GM06990 (cell line): ENCODE data around the gene VWCE.

Source experiments
- DNase-seq: peaks from one replicate; pipeline ENCODE4 v3.0.0-alpha.2; 2011; ENCODE audit not compliant: insufficient read length; ENCODE audit errors: extremely low read depth
- H3K27me3 ChIP-seq: replicated peaks from 2 replicates; pipeline ENCODE4 v1.6.0; 2011; ENCODE audit warnings: low read length; ENCODE audit not compliant: control insufficient read depth, insufficient read depth
- H3K36me3 ChIP-seq: 2 replicates; pipeline ENCODE4 v1.5.1; 2011; ENCODE audit warnings: low read length; ENCODE audit not compliant: control insufficient read depth, insufficient read depth
- H3K4me3 ChIP-seq: replicated peaks from 2 replicates; pipeline ENCODE4 v1.5.1; 2011; ENCODE audit warnings: low read depth, mild to moderate bottlenecking, control low read depth, low read length
- TF ChIP-seq, protein P1 (sequence below): IDR thresholded peaks from 2 replicates; pipeline ENCODE4 v1.5.1; 2011; ENCODE audit warnings: low read length, control low read depth, mild to moderate bottlenecking, inconsistent platforms; ENCODE audit not compliant: insufficient read depth, poor library complexity, severe bottlenecking

The VWCE gene

DNA sequence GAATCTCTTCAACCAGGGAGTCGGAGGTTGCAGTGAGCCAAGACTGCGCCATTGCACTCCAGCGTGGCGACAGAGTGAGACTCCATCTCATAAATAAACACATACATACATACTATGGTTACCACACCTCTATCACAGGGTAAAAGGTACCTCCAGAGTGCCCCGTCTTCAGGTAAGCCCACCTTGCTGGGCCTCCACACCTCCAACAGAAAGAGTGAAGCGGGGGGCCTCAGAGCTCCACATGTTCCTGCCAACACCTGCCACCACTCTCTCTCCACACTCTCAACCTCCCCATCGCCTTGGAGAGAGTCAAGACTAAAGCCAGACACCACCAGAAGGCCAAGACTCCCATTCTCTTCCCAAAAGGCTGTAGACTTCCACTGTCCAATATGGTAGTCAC is 10.3 kb upstream of the VWCE start:
- no peaks in the 10 kb centered on the region for H3K27me3 ChIP-seq
- H3K4me3 ChIP-seq = no peak overlapping the region
- no peak for DNase-seq
- TF ChIP-seq, protein P1, sequence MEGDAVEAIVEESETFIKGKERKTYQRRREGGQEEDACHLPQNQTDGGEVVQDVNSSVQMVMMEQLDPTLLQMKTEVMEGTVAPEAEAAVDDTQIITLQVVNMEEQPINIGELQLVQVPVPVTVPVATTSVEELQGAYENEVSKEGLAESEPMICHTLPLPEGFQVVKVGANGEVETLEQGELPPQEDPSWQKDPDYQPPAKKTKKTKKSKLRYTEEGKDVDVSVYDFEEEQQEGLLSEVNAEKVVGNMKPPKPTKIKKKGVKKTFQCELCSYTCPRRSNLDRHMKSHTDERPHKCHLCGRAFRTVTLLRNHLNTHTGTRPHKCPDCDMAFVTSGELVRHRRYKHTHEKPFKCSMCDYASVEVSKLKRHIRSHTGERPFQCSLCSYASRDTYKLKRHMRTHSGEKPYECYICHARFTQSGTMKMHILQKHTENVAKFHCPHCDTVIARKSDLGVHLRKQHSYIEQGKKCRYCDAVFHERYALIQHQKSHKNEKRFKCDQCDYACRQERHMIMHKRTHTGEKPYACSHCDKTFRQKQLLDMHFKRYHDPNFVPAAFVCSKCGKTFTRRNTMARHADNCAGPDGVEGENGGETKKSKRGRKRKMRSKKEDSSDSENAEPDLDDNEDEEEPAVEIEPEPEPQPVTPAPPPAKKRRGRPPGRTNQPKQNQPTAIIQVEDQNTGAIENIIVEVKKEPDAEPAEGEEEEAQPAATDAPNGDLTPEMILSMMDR = no peak
- peaks cover 43% of the 10 kb centered on the region for H3K36me3 ChIP-seq

DNA sequence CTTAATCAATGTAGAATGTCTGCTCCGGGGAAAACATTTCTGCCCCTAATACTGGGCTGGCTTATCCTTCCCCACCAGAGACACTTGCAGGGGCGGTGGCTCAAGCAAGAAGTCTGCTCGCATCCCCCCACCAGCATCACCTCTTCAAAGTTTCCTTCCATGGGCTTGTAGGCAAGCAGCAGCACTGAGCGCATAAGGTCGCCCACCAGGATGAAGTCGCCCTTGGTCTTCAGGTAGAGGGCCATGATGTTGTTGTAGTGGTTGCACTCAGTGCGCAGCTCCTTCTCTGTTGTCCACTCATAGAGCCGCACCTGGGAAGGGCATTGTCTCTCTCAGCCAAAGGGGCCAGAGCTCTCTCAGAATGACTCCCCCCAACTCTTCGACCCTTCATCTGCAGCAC is 8.6 kb upstream of the VWCE start:
- TF ChIP-seq, protein P1 = no peak
- Histone ChIP-seq H3K27me3 (no peaks in the 10 kb centered on the region), H3K4me3 (no peak overlapping the region), H3K36me3 (peaks cover 35% of the 10 kb centered on the region)
- DNase-seq = no peak

DNA sequence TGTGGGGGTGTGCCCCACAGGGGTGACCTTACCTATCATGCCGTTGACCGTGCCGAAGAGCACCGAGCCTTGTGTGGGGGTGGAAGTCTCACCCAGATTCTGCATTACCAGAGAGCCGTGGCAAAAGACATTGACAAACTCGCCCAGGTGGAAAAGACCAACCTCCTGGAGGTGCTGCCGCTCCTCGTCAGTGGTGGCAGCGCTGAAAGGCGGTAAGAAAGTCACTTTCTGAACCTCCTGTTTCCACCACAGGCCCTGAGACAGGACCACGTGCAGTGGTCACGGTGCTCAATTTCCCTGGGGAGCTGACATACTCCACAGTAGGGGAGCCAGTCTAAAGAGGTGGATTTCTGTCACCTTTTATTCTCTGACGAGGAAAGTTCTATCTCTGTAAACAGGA is 7.4 kb upstream of the VWCE start:
- H3K36me3 ChIP-seq = peaks cover 27% of the 10 kb centered on the region
- TF ChIP-seq, protein P1 = no peak

DNA sequence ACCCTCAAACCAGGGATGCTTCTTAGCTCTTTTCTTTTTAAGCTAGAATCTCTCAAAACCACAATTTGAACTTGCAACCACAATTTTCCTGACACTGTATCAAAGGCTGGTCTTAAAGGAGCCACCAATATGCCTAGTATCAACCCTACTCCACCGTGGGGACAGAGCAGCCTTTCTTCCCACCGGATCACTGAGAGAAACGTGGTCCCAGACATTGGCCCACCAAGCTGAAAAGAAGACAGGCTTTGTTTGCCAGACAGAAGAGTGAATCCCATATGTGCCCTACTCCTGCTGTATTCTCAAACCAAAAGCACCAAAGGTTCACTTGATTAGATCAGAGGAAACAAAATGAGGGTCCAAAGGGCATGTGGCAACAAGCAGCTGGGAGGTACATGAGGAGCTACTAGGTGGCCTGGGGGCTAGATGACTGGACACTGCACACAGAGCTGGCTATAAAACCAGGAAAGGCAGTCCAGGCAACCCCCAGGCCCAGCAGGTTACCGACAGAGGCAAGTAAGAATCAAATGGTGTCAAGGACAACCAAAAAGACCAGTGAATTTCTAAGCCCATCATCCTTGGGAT is 3.6 kb upstream of the VWCE start:
- H3K27me3 ChIP-seq = no peaks in the 10 kb centered on the region
- no peak for DNase-seq
- H3K36me3 ChIP-seq = peaks cover 11% of the 10 kb centered on the region
- H3K4me3 ChIP-seq = no peak overlapping the region
- TF ChIP-seq, protein P1 = no peak

More for the DNA sequence above, 7.4 kb upstream of the VWCE start:
- DNase-seq = no peak
- Histone ChIP-seq H3K27me3 (no peaks in the 10 kb centered on the region), H3K4me3 (no peak overlapping the region)

DNA sequence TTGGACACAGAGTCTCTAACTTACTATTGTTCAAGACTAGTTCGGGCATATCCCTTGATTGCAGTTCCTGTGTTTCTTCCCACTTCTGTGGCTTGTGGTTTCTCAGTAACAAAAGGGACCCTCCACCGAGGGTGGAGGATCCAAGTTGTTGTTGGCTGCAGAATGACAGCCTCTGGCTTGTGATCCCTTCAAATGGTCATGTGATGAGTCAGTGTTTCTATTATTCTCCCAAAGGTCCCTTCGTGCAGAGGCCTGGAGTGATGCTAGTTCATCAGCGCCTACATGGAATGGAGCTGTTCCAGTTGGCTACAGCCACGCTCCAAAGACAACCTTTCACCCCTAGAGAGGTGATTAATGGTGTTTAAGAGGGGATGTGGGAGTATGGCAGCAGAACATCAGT is 2.6 kb upstream of the VWCE start:
- Histone ChIP-seq H3K36me3 (peaks cover 9% of the 10 kb centered on the region), H3K4me3 (no peak overlapping the region), H3K27me3 (no peaks in the 10 kb centered on the region)
- TF ChIP-seq, protein P1 = no peak
- DNase-seq = no peak

DNA sequence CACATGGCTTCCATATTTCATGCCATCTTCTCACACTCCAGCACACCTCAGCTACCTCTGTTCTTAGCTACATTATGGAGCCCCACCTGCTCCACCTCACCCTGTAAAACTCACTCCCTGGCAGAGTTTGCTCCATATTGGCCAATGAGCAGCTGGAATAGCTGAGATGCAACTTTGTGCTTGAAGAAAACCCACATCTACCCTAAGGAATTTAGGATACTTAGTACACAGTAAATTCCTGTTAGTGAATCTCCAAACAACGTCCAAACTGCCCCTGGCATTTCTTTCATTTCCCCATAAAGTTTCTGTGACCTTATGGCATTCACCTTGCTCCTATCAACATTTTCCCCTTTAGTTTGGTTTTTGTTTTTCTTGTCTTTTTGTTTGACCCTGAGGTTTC is 2.2 kb upstream of the VWCE start:
- Histone ChIP-seq H3K4me3 (no peak overlapping the region), H3K36me3 (peaks cover 9% of the 10 kb centered on the region), H3K27me3 (no peaks in the 10 kb centered on the region)
- TF ChIP-seq, protein P1 = no peak
- DNase-seq = no peak
